A673 (cell line): Measurements from ENCODE around the gene RALGAPA2. TPM values are rescaled to one million over a fixed set of nuclear protein-coding genes. Genes with fewer than 3 reads are reported as not detected.

ENCODE experiments used
- BruUV-seq: library from RNA; stranded (reverse); fragments of 400-500 nt; replicated peaks from 2 replicates; lab custom pipeline; 2021; lab: Mats Ljungman, UMichigan
- CTCF ChIA-PET: fragments of 300-600 bp; sonication (Branson Sonifier 250); formaldehyde crosslinking; loops from one replicate; lab custom pipeline; 2022; ENCODE audit warnings: antibody characterized with exemption; lab: Charles Lee
- POLR2A ChIA-PET: fragments of 300-600 bp; sonication (Branson Sonifier 250); formaldehyde crosslinking; loops from one replicate; lab custom pipeline; 2022; ENCODE audit warnings: antibody characterized with exemption; ENCODE audit not compliant: low non-redundant PET; lab: Charles Lee
- DNase-seq: peaks from one replicate; pipeline ENCODE4 v3.0.0-alpha.2; 2015; ENCODE audit warnings: low spot score
- H3K27ac ChIP-seq: fragments of 200-600 bp; sonication (generic); 2 replicates; pipeline ENCODE4 v1.5.1; 2016; ENCODE audit warnings: mixed run types, low read depth, mild to moderate bottlenecking, mixed read lengths, antibody characterized with exemption, low read length; ENCODE audit not compliant: poor library complexity, severe bottlenecking
- H3K27me3 ChIP-seq: fragments of 200-600 bp; sonication (generic); replicated peaks from 2 replicates; pipeline ENCODE4 v1.6.1; 2017; ENCODE audit warnings: mixed run types, low read depth, mild to moderate bottlenecking, mixed read lengths, antibody characterized with exemption, low read length; ENCODE audit not compliant: insufficient read depth, poor library complexity
- H3K36me3 ChIP-seq: fragments of 200-600 bp; sonication (generic); 2 replicates; pipeline ENCODE4 v1.6.1; 2016; ENCODE audit warnings: mixed run types, mild to moderate bottlenecking, mixed read lengths, antibody characterized with exemption, low read length; ENCODE audit not compliant: insufficient read depth, poor library complexity, severe bottlenecking
- H3K4me1 ChIP-seq: fragments of 200-600 bp; sonication (generic); 2 replicates; pipeline ENCODE4 v1.6.1; 2017; ENCODE audit warnings: mixed run types, mild to moderate bottlenecking, mixed read lengths, antibody characterized with exemption, low read length; ENCODE audit not compliant: insufficient read depth, poor library complexity, severe bottlenecking
- H3K4me3 ChIP-seq: fragments of 200-600 bp; sonication (generic); 2 replicates; pipeline ENCODE4 v1.5.1; 2016; ENCODE audit warnings: low read depth, mixed run types, mild to moderate bottlenecking, mixed read lengths, low read length; ENCODE audit not compliant: poor library complexity, severe bottlenecking
- H3K9me3 ChIP-seq: fragments of 200-600 bp; sonication (generic); 2 replicates; pipeline ENCODE4 v1.6.1; 2016; ENCODE audit warnings: mixed run types, low read depth, mild to moderate bottlenecking, mixed read lengths, antibody characterized with exemption, low read length; ENCODE audit not compliant: poor library complexity, severe bottlenecking
- CTCF ChIP-seq: fragments of 300-800, 200-600 bp; sonication (generic); conservative IDR thresholded peaks from 2 replicates; pipeline ENCODE4 v1.5.1; 2017; ENCODE audit warnings: low read depth, mild to moderate bottlenecking, antibody characterized with exemption, low read length, moderate library complexity, mixed read lengths
- EZH2 ChIP-seq: fragments of 200-600 bp; sonication (generic); IDR thresholded peaks from 2 replicates; pipeline ENCODE4 v1.6.1; 2017; ENCODE audit warnings: borderline replicate concordance, low read depth, mild to moderate bottlenecking, mixed read lengths, antibody characterized with exemption, low read length; ENCODE audit not compliant: poor library complexity, severe bottlenecking
- intact Hi-C: fragments of 100-400 bp; cut with micrococcal nuclease; formaldehyde crosslinking; loops from one replicate; pipeline ENCODE4 v1.10.0; 2022; ENCODE audit not compliant: unreplicated experiment
- total RNA-seq: library from RNA; stranded (reverse); gene quantifications from 2 replicates; pipeline ENCODE4 v1.2.3, GENCODE V29; 2021

The RALGAPA2 gene
- total RNA-seq, 1 experiment from 2014 or later, result 32.4 TPM

GRCh38 chr20:20443504-20443903 is 268.9 kb downstream of the RALGAPA2 start:
- Histone ChIP-seq H3K27me3 (no peaks in the 10 kb centered on the region), H3K27ac (no peak overlapping the region), H3K9me3 (no peaks in the 10 kb centered on the region), H3K4me3 (no peak overlapping the region), H3K36me3 (no peaks in the 10 kb centered on the region), H3K4me1 (no peaks in the 10 kb centered on the region)
- no peak for DNase-seq
- TF ChIP-seq EZH2 (no peak), CTCF (no peak)
- intact Hi-C loops, result no loop called here
- POLR2A ChIA-PET, result no interaction called here
- no TSS peak for BruUV-seq
- CTCF ChIA-PET, result no interaction called here

- BruUV-seq, result no TSS peak
- intact Hi-C loops, result no loop called here
- no peaks in the 10 kb centered on the region for H3K9me3 ChIP-seq
- H3K4me3 ChIP-seq, result no peak overlapping the region
- H3K27ac ChIP-seq, result no peak overlapping the region
- no peaks in the 10 kb centered on the region for H3K4me1 ChIP-seq
- no peaks in the 10 kb centered on the region for H3K36me3 ChIP-seq
- DNase-seq, result no peak
- POLR2A ChIA-PET, result interaction anchor here (0.7 kb wide), 1 partner anchor 9 kb away, joined by 3 read pairs; no protein-coding TSS in a partner anchor
- H3K27me3 ChIP-seq, result no peaks in the 10 kb centered on the region
- TF ChIP-seq EZH2, result no peak
- no peak for TF ChIP-seq CTCF
- CTCF ChIA-PET, result no interaction called here
Measured at GRCh38 chr20:20442466-20442865, 270.0 kb downstream of the RALGAPA2 start.

- Histone ChIP-seq H3K27ac (no peak overlapping the region), H3K4me1 (no peaks in the 10 kb centered on the region), H3K27me3 (no peaks in the 10 kb centered on the region), H3K4me3 (no peak overlapping the region), H3K36me3 (no peaks in the 10 kb centered on the region), H3K9me3 (no peaks in the 10 kb centered on the region)
- BruUV-seq, result no TSS peak
- CTCF ChIA-PET, result no interaction called here
- TF ChIP-seq CTCF, result no peak
- no peak for TF ChIP-seq EZH2
- POLR2A ChIA-PET, result no interaction called here
- intact Hi-C loops, result no loop called here
- DNase-seq, result no peak
Measured at GRCh38 chr20:20440886-20441658, 271.4 kb downstream of the RALGAPA2 start.
